Measurements from ENCODE around the gene ATP5MG. TPM values are rescaled to one million over a fixed set of nuclear protein-coding genes. Genes with fewer than 3 reads are reported as not detected.

ATP5MG gene
- total RNA-seq, 4 donors from 2014 or later = 36.1 to 84.5 (median 42.8) TPM

- TF ChIP-seq CTCF (IDR thresholded peaks at IDR 0.05; ENCODE audit: low read depth) = no peak
Observed at GRCh38 chr11:118370774-118371173, 30.6 kb upstream of the ATP5MG start.

- no peak for TF ChIP-seq CTCF (IDR thresholded peaks at IDR 0.05; ENCODE audit: low read depth)
Observed at GRCh38 chr11:118373263-118373662, 28.1 kb upstream of the ATP5MG start.

GRCh38 chr11:118373871-118374270, 27.5 kb upstream of the ATP5MG start:
- no peak for TF ChIP-seq CTCF (IDR thresholded peaks at IDR 0.05; ENCODE audit: low read depth)

GRCh38 chr11:118374729-118375128, 26.7 kb upstream of the ATP5MG start:
- TF ChIP-seq CTCF (IDR thresholded peaks at IDR 0.05; ENCODE audit: low read depth) = no peak

- no peak for TF ChIP-seq CTCF (IDR thresholded peaks at IDR 0.05; ENCODE audit: low read depth)
Observed at GRCh38 chr11:118375978-118376377, 25.4 kb upstream of the ATP5MG start.

- TF ChIP-seq CTCF (IDR thresholded peaks at IDR 0.05; ENCODE audit: low read depth) = no peak
Observed at GRCh38 chr11:118379497-118379896, 21.9 kb upstream of the ATP5MG start.

- TF ChIP-seq CTCF (IDR thresholded peaks at IDR 0.05; ENCODE audit: low read depth) = no peak
Observed at GRCh38 chr11:118380571-118380970, 20.8 kb upstream of the ATP5MG start.

Data from subcutaneous adipose tissue (tissue), 4 donors.